CMK (cell line): ENCODE data around the gene FBXO46.
"Not testable (repeated sequence)": the region's sequence is repeated elsewhere in the genome, so short reads cannot be mapped to it uniquely, and the experiment has no call there.

ENCODE experiments used
- DNase-seq: peaks from one replicate; pipeline ENCODE4 v3.0.0-alpha.2; 2010; ENCODE audit warnings: low read depth

The FBXO46 gene

DNA sequence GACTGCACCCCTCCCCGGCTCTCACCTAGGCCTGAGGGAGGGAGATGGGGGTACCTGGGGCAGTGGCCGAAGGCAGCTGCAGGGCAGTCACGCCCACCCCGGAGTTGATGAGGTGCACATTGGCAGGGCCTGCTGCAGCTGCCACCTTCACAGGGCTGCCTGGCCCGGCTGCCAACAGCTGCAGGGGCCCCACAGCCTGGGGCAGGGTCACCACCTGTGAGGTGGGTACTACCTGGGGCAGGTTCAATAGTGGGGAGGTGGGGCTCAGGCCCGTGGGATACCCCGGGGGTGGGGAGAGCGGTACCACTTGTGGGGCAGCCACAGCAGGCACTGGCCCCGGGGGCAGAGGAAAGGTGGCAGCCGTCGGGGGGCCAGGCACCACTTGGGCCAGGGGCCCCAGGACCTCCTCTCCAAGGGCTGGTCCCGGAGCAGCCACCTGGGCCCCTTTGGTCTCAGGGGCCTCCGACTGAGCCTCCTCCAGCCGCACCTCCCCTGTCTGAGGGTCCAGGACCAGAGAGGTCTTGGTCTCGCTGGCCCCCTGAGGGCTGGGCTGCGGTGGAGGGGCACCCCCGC, 35.7 kb upstream of the FBXO46 start:
- DNase-seq, result no peak

DNA sequence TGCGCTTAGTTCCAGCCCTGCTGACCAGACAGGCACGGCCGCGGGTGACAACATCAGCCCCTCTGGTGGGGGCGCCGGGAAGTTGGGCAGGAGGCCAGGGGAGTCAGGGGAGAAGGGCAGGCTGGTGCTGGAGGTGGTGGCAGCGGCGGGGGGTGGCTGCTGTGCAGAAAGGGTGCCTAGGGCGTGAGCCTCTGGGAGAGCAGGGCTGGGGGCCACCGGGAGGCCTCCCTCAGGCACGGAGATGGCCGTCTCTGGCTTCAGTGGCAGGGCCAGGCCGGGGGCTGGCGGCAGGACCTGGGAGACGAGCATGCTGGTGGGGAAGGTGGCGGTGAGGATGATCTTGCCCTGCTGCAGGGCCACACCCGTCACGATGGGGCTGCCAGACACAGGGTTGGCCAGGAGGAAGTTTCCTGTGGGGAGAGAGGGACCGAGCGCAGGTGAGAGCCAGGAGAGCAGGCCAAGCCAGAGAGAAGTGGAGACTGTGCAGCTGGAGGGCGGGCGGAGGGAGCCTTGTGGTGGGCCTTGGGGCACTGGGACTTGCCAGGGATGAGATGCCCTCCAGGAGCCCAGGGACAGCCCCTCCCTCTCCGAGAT, 35.1 kb upstream of the FBXO46 start:
- no peak for DNase-seq

DNA sequence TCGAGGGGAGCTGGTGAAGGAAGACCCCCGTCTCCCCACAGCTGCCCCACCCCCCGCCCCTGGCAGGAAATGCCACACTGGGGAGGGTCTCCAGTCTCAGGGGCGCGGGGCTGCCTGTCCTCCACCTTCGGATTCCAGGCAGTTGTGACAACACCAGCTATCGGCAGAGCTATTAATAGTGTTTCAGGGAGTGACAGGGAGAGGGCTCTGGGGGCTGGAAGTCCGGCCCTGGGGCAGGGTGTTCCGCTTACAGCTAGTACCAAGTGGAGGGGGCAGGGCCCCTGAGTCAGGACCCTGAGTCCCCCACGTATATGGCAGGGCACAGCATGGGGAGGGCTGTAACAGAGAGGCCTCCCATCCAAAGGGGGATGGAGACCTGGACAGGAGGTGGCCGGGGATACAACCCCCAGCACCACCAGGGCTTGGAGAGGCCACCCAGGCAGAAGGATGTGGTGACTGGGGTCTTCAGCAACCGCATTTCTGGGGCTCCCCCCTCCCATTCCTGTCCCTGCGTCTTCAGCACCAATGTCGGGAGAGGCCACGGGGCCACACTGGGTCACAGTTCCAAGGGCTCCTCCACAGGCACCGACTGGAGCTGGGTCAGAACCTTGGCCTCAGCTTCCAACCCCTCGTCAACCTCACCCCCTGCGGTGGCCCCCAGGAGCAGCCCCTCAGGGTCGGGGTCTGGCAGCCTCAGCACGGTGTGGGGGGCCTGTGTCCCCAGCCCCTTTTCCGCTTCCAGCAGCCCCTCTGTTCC, 34.4 kb upstream of the FBXO46 start:
- DNase-seq, result no peak

DNA sequence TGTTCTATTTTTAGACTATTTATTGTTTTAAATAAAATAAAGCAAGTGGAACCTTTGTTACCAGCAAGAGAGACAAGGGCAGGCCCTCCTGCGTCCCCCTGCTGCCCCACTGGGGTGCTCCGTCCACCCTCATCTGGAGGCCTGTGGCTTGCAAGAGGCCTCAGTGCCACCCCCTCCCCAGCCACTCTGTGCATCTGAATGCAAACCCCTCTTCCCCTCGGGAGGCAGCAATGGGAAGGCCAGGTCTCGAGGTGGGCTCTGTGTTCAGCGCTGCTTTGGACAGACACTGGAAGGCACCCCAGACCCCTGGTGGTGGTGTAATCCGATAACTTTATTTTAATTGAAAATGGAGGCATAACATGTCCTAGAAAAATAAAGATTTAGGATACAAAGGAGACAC, 33.8 kb upstream of the FBXO46 start:
- no peak for DNase-seq

DNA sequence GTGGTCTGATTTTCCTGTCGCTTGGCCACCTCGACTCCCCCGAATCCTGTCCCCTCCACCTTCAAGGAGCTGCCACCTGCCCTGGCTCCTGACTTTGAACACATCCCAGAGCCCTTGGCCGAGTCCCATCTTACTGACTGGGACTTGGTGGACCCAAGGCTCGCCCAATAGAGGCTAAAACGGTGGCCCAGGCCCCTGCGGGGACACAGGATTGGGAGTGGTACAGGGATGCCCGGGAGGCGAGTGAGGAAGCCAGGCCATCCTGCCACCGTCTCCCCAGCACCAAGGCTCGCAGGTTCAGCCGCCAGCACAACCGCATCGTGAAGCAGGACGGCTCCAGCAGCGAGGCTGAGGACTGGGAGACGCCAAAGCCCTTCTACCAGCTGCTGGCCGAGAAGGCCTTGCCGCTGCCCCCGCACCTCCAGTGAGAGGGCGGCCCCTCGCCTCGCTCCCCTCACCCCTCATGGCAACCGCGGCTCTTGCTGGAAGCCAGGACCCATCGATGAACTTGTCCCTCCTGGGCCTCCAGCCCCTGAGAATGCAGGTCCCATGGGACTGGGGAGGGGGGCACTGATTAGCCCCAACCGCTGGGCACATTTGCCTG, 33.1 kb upstream of the FBXO46 start:
- DNase-seq, result no peak

DNA sequence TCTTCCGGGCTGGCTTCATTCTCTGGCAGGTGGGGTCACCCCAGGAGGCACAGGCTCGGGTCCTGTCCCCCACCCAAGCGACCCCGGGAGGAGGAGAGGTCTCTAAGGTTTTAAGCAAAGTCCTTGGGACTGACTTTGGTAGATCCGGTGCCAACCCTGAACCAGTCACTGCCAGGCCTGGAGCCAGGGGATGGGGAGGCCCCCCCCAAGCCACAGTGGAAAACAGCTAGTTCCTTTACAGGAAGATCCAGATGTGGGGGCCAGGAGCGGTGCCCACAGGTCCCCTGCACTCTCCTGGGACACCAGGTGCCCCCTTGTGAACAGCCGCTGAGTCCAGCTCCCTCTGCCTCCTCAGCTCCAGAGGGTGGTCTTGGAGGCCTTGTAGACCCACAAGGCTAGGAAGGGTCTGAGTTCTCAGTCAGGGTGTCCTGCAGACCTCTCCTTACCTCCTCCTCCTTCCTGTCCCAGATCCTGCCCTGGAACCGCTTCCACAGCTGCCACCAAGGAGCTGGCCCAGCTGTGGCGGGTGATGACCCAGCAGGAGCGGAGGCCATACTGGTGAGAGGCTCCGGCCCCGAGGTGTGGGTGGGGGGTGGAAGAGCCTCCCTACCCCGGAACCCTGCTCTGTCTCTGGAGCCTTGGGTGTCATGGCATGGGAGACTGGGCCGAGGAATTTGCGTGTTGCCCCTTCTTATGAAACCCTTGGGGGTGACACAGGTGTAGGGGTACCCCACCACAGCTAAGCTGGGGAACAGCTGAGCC, 32.4 kb upstream of the FBXO46 start:
- DNase-seq, result no peak

DNA sequence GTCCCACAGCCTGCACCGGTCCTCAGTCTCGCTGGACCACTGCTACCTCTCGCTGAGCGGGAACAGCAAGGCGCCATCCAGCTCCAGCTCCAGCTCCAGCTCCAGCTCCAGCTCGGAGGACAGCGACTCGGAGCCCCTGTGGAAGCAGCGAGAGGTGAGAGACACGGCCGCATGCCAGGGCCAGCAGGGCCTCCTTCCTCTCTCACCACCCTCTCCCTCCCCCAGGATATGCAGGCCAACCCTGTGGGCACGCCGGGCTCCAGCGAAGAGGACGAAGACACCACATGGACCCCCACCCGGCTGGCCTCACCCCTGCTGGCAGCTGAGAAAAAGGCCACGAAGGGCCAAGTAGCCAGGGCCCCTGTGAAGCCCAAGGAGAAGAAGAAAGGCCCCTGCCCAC, 31.0 kb upstream of the FBXO46 start:
- DNase-seq, result no peak

DNA sequence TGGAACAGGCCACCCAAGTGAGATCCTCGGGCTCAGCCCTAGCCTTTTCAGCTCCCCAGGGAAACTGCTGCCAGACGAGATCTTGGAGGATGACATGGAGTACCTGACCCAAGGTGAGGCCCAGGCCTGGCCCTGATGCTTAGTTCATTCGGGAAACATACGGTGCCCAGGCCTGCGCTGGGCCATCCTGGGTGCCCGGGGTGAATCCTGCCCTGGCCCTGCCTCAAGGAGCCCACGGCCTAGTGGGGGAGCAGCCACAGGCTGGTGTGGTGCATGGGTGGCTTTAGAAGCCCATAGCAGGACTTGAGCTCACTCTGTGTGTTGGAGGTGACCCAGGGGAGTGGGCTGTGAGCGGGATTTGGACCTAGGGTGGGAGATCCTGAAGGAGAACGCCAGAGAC, 28.2 kb upstream of the FBXO46 start:
- DNase-seq, result no peak

DNA sequence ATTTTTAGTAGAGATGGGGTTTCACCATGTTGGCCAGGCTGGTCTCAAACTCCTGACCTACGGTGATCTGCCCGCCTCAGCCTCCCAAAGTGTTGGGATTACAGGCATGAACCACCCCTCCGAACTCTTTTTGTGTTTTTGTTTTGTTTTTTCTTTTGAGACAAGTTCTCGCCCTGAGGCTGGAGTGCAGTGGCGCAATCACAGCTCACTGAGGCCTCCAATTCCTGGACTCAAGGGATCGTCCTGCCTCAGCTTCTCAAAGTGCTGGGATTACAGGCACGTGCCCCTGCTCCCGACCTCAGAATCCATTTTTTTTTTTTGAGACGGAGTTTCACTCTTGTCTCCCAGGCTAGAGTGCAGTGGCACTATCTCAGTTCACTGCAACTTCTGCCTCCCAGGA, 27.0 kb upstream of the FBXO46 start:
- DNase-seq, result no peak

DNA sequence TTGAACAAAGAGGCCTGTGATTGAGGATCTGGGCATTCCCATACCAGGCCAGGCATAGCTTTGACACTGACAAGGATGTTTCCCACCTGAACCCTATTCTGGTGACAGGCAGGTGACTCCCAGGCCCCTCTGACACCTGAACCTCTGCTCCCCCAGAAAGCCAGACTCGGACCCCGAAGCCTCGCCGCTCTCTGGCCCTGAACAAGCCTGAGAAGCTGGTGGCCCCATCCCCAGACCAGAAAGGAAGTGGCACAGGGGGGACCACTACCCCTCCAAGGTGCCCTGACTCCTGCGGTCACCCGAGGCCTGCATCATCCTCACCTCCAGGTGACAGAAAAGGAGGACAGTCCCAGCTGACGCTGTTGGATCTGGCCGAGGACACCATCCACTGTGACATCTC, 23.6 kb upstream of the FBXO46 start:
- no peak for DNase-seq

DNA sequence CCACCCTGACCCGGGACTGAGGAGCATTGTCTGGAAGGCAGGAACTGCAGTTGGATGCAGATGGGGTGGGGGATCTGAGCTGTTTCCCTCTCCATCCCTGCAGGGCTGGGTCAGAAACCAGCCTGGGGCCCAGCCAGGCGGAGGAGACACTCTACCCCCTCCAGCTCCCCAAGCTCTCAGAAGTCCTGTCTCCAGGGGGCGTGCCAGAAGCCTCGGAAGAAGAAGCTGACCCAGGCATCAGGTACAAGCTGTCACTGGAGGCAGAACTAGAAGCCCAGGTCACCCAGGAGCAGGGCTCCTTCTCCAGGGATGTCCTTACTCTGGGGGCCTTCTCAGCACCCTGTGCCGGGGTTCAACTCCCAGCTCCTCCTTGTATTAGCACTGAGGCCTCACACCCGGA, 22.9 kb upstream of the FBXO46 start:
- no peak for DNase-seq

DNA sequence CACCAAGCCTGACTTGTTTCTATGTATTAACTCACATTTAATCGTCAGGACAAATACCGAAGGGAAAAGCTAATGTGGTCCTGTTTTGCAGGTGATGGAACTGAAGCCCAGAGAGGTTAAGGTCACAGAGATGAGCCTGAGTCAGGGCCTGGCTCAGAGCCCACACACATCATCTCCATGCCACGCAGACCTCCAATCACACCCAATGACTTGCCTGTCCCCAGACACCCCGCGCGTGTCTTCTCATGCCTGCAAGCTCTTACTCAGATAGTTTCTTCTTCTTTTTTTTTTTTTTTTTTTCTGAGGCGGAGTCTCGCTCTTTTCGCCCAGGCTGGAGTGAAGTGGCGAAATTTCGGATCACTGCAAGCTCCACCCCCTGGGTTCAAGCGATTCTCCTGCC, 21.9 kb upstream of the FBXO46 start:
- DNase-seq, result no peak

DNA sequence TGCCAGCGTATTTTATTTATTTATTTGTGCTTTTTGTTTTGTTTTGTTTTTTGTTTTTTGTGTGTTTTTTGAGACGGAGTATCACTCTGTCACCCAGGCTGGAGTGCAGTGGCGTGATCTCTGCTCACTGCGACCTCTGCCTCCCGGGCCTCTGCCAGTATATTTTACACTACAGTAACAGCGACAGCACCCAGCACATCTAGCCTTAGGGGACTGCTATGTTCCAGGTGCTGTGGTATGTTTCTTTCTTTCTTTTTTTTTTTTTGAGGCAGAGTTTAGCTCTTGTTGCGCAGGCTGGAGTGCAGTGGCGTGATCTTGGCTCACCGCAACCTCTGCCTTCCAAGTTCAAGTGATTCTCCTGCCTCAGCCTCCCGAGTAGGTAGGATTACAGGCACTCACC, 20.8 kb upstream of the FBXO46 start:
- DNase-seq, result not testable (repeated sequence)

DNA sequence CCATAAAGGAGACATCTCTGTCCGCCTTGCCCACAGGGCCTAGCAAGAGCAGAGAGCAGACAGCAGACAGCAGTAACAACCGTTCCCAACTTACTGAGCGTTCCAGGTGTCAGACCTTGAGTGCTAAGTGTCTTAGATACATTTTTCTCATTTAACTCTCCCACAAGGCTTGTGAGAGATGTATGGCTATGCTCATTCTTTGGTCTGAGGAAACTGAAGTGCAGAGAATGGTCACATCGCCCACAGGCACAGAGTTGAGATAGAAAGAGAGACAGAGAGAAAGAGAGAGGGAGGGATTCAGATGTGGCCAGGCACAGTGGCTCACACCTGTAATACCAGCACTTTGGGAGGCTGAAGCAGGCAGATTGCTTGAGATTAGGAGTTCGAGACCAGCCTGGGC, 16.8 kb upstream of the FBXO46 start:
- no peak for DNase-seq

DNA sequence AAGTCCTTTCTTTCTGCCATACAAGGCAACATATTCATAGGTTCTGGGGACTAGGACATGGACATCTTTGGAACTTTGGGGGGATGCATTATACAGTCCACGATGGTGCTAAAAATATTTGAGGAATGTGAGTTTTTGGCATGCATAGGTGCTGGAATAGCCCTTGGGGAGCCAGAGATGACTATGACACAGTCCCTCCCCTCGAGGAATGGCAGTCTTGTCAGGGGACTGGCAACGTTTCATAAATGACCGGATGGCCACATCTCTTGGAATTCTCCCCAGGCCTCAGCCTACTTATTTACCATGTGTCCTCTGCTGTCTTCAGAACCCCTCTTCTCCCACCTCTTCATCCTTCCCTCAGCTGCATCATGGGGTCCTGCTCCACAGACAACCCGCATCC, 16.2 kb upstream of the FBXO46 start:
- no peak for DNase-seq

DNA sequence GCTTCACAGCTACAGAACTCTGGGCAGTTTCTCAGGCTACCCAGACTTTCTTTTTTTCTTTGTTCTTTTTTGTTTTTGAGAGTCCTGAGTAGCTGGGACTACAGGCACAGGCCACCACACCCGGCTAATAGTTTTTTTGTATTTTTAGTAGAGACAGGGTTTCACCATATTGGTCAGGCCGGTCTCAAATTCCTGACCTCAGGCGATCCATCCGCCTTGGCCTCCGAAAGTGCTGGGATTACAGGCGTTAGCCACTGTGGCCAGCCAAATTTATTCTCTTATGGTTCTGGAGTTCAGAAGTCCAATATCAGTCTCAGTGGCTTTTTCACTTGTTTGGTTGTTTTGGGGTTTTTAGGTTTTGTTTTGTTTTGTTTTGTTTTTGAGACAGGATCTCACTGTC, 14.9 kb upstream of the FBXO46 start:
- no peak for DNase-seq

DNA sequence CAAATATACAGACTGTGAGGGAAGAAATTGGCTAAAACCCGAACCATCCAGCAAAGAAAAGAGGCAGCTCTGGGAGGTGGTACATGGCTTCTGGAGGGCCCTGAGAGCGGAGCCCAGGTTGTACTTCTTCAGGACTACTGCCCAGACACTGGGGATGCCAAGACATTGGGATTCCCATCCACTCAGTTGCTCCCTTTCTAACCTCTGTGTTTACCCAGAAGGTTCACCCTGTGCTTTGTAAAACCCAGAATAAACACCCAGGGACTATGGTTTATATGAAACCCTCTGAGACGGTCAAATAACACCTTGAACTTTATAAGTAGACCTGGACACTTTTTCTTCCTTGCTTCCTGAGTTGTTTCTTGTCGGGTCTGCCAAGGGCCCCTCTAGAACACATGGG, 12.3 kb upstream of the FBXO46 start:
- no peak for DNase-seq

DNA sequence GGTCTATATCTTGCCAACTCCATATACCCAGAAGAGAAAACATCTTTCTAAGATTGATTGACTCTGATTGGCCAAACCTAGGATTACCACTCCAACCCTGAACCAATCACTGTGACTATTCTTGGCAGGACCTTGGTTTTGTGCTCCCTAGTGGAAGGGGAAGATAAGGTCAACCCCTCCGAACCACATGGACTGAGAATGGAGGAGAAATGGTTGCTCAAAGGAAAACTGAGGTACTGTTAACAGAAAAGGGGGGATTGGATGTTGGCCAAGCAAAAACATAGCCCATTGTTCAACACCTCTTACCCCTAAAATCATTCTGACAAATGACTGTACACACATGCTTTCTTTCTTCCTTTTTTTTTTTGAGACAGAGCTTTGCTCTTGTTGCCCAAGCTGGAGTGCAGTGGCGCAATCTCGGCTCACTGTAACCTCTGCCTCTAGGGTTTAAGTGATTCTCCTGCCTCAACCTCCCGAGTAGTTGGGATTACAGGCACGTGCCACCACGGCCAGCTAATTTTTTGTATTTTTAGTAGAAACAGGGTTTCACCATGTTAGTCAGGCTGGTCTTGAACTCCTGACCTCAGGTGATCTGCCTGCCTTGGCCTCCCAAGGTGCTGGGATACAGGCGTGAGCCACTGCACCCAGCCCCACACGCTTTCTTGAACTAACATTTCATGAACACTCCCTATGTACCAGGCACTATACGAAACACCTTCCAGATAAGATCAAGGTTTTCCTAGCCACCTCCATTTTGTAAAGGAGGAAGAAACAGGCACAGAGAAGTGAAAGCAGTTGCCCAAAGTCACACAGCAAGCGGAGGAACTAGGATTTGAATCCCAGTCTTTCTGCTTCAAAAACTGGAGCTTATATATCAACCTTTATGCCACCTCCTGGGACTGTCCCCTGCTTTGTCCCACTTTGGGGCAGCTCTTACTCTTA, 9.1 kb upstream of the FBXO46 start:
- DNase-seq, result no peak

DNA sequence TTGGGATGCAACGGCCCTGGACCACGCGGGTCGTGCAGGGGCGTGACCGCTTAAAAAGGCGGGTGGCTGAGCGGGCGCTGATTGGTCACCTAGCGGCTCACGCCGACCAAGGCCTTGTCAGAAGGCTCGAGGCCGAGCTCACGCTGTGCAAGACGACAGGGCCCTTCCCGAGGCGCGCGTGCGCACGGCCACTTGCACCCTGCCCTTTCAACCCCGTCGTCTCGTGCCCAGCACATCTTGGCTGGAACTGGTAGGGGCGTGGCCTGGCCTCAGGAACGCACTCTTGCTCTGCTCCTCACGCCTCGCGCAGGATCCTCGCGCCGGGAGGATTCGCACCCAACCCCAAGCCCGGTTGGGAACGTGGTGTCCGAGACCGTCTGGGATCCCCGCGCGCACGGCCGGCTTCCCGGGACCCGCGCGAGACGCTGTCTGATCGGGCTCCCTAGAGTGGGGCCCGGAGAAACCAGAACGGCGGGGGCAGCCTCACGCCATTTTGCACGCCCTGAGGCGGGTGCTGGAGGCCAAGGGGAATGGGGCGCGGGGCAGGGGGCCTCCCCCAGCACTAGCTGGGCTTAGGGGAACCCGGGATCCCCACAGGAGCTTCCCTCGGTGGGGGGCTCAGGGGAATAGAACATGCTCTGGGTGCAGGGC, 2.6 kb upstream of the FBXO46 start, which contains the start of gene MEIOSIN:
TSS of gene MEIOSIN (plus strand) at position 280 of the 651 bp plus-strand sequence. CDS start 1,938 bp downstream, outside the sequence.
- no peak for DNase-seq

DNA sequence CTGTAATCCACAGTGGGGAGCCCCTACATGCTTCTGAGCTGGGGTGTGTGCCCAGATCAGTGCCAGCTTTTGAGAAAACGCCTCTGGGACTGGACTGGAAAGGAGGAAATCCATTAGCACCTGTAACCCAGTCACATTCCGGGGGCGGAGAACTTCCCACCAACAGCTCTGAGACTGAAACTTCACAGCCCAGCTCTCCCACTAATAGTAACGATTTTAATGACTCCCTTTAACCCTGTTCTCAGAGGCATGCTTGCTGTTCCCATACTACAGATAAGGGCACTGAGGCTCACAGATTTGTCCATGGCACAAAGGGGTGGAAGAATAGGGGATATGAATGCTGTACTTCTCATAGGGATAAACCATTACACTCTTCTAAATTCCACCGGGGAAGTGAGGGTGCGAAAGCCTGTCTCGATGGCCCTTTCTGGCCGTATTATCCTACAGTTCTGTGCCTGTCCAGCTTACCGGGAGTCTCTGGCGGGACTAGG, 851 bp downstream of the FBXO46 start:
- DNase-seq, result no peak

DNA sequence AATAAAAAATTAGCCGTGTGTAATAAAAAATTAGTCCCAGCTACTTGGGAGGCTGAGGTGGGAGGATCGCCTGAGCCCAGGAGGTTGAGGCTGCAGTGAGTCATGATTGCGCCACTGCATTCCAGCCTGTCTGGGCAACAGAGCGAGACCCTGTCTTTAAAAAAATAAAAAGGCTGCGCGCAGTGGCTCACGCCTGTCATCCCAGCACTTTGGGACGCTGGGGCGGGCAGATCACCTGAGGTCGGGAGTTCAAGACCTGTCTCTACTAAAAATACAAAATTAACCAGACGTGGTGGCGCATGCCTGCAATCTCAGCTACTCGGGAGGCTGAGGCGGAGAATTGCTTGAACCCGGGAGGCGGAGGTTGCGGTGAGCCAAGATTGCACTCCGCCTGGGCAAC, 2.0 kb downstream of the FBXO46 start:
- DNase-seq, result not testable (repeated sequence)
